HEK293 (cell line): ENCODE data around the gene HOXA6.

Source experiments
- GLIS2 ChIP-seq: fragments of 450-650 bp; formaldehyde crosslinking; IDR thresholded peaks from 2 replicates; pipeline ENCODE4 v1.5.1; 2016; ENCODE audit warnings: missing biosample characterization, missing genetic modification characterization
- KLF7 ChIP-seq: fragments of 450-650 bp; formaldehyde crosslinking; IDR thresholded peaks from 2 replicates; pipeline ENCODE4 v1.5.1; 2016; ENCODE audit warnings: missing biosample characterization, missing genetic modification characterization, borderline replicate concordance
- KLF9 ChIP-seq: fragments of 450-650 bp; formaldehyde crosslinking; IDR thresholded peaks from 2 replicates; pipeline ENCODE4 v1.5.1; 2016; ENCODE audit warnings: missing biosample characterization, missing genetic modification characterization, low read depth
- MYNN ChIP-seq: fragments of 450-650 bp; formaldehyde crosslinking; IDR thresholded peaks from 2 replicates; pipeline ENCODE4 v1.5.1; 2016; ENCODE audit warnings: missing biosample characterization, missing genetic modification characterization, borderline replicate concordance
- MZF1 ChIP-seq: fragments of 450-650 bp; formaldehyde crosslinking; IDR thresholded peaks from 2 replicates; pipeline ENCODE4 v1.5.1; 2017; ENCODE audit warnings: missing biosample characterization, missing genetic modification characterization, borderline replicate concordance
- OSR2 ChIP-seq: fragments of 450-650 bp; formaldehyde crosslinking; IDR thresholded peaks from 2 replicates; pipeline ENCODE4 v1.5.1; 2016; ENCODE audit warnings: missing biosample characterization, missing genetic modification characterization
- ZIC2 ChIP-seq: fragments of 450-650 bp; formaldehyde crosslinking; IDR thresholded peaks from 2 replicates; pipeline ENCODE4 v1.5.1; 2016; ENCODE audit warnings: missing biosample characterization, missing genetic modification characterization
- ZNF138 ChIP-seq: fragments of 450-650 bp; formaldehyde crosslinking; IDR thresholded peaks from 2 replicates; pipeline ENCODE4 v1.5.1; 2016; ENCODE audit warnings: missing biosample characterization, missing genetic modification characterization, borderline replicate concordance
- ZNF2 ChIP-seq: fragments of 450-650 bp; formaldehyde crosslinking; IDR thresholded peaks from 2 replicates; pipeline ENCODE4 v1.5.1; 2016; ENCODE audit warnings: missing biosample characterization, missing genetic modification characterization
- ZNF221 ChIP-seq: fragments of 450-650 bp; formaldehyde crosslinking; IDR thresholded peaks from 2 replicates; pipeline ENCODE4 v1.5.1; 2017; ENCODE audit warnings: missing biosample characterization, missing genetic modification characterization, borderline replicate concordance
- ZNF423 ChIP-seq: fragments of 450-650 bp; formaldehyde crosslinking; IDR thresholded peaks from 2 replicates; pipeline ENCODE4 v1.5.1; 2016; ENCODE audit warnings: missing biosample characterization, missing genetic modification characterization
- ZNF548 ChIP-seq: fragments of 450-650 bp; formaldehyde crosslinking; IDR thresholded peaks from 2 replicates; pipeline ENCODE4 v1.5.1; 2016; ENCODE audit warnings: missing biosample characterization, missing genetic modification characterization
- ZNF585B ChIP-seq: fragments of 450-650 bp; formaldehyde crosslinking; IDR thresholded peaks from 2 replicates; pipeline ENCODE4 v1.5.1; 2016; ENCODE audit warnings: missing biosample characterization, missing genetic modification characterization
- ZNF670 ChIP-seq: fragments of 450-650 bp; formaldehyde crosslinking; IDR thresholded peaks from 2 replicates; pipeline ENCODE4 v1.5.1; 2016; ENCODE audit warnings: missing biosample characterization, missing genetic modification characterization, low read depth
- TF ChIP-seq, protein P1 (sequence below): fragments of 450-650 bp; formaldehyde crosslinking; IDR thresholded peaks from 2 replicates; pipeline ENCODE4 v1.5.1; 2017; ENCODE audit warnings: missing biosample characterization, missing genetic modification characterization
- TF ChIP-seq, protein P2 (sequence below): fragments of 450-650 bp; formaldehyde crosslinking; IDR thresholded peaks from 2 replicates; pipeline ENCODE4 v1.5.1; 2016; ENCODE audit warnings: missing biosample characterization, missing genetic modification characterization
- TF ChIP-seq, protein P3 (sequence below): fragments of 450-650 bp; formaldehyde crosslinking; IDR thresholded peaks from 2 replicates; pipeline ENCODE4 v1.5.1; 2017; ENCODE audit warnings: missing biosample characterization, missing genetic modification characterization
- TF ChIP-seq, protein P4 (sequence below): fragments of 450-650 bp; formaldehyde crosslinking; IDR thresholded peaks from 2 replicates; pipeline ENCODE4 v1.5.1; 2016; ENCODE audit warnings: missing biosample characterization, missing genetic modification characterization, borderline replicate concordance
- TF ChIP-seq, protein P5 (sequence below): fragments of 450-650 bp; formaldehyde crosslinking; IDR thresholded peaks from 2 replicates; pipeline ENCODE4; 2016; ENCODE audit warnings: missing biosample characterization, missing genetic modification characterization
- TF ChIP-seq, protein P6 (sequence below): fragments of 450-650 bp; formaldehyde crosslinking; IDR thresholded peaks from 2 replicates; pipeline ENCODE4 v1.5.1; 2016; ENCODE audit warnings: missing biosample characterization, missing genetic modification characterization
- TF ChIP-seq, protein P7 (sequence below): IDR thresholded peaks from 2 replicates; pipeline ENCODE4 v1.6.1; 2011; ENCODE audit warnings: mild to moderate bottlenecking, low read depth, low read length, borderline replicate concordance
- TF ChIP-seq, protein P8 (sequence below): fragments of 450-650 bp; formaldehyde crosslinking; IDR thresholded peaks from 2 replicates; pipeline ENCODE4 v1.5.1; 2016; ENCODE audit warnings: missing biosample characterization, missing genetic modification characterization

The HOXA6 gene

DNA sequence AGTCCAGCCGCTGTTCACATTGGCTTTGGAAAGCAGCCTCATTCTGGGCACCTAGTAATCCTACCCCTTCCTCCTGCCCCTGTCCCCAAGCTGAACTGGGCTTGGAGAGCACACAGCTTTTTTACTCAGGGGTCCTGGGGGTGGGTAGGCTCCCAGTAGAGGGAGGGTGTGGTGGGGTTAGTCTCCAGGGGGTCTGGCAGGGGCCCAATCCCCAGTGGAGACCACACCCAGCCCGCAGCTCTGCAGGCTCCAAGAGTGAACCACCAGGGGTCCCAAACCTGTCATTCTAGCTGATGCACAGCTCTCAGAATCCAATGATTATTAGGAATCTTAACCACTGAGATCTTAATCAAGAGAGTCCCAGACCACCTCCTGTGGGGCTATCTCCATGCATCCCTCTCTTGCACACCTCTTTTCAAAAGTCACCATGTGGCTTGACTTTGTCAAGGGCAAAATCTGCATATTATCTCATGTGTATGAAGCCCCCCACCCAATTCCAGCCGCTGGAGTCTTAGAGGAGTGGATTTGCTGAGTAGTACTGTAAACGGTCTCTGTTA lies 34.8 kb upstream of the HOXA6 start (continued):
- TF ChIP-seq ZNF423 (peak; percentile 97), ZNF670 (tag by site-specific recombination) (no peak), ZNF138 (tag by site-specific recombination) (no peak), GLIS2 (tag by site-specific recombination) (peak; percentile 87), KLF9 (tag by site-specific recombination) (no peak), MZF1 (tag by site-specific recombination) (no peak), ZNF221 (tag by site-specific recombination) (no peak), ZNF548 (no peak), ZIC2 (tag by site-specific recombination) (peak; percentile 87), ZNF585B (tag by site-specific recombination) (no peak), OSR2 (tag by site-specific recombination) (no peak), KLF7 (tag by site-specific recombination) (peak; percentile 60; the same call in 1 of the 2 replicates), ZNF2 (tag by site-specific recombination) (no peak), MYNN (no peak)
- TF ChIP-seq, protein P1, sequence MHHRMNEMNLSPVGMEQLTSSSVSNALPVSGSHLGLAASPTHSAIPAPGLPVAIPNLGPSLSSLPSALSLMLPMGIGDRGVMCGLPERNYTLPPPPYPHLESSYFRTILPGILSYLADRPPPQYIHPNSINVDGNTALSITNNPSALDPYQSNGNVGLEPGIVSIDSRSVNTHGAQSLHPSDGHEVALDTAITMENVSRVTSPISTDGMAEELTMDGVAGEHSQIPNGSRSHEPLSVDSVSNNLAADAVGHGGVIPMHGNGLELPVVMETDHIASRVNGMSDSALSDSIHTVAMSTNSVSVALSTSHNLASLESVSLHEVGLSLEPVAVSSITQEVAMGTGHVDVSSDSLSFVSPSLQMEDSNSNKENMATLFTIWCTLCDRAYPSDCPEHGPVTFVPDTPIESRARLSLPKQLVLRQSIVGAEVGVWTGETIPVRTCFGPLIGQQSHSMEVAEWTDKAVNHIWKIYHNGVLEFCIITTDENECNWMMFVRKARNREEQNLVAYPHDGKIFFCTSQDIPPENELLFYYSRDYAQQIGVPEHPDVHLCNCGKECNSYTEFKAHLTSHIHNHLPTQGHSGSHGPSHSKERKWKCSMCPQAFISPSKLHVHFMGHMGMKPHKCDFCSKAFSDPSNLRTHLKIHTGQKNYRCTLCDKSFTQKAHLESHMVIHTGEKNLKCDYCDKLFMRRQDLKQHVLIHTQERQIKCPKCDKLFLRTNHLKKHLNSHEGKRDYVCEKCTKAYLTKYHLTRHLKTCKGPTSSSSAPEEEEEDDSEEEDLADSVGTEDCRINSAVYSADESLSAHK (tag by site-specific recombination): peak; percentile 15; the same call in 1 of the 2 replicates
- TF ChIP-seq, protein P2, sequence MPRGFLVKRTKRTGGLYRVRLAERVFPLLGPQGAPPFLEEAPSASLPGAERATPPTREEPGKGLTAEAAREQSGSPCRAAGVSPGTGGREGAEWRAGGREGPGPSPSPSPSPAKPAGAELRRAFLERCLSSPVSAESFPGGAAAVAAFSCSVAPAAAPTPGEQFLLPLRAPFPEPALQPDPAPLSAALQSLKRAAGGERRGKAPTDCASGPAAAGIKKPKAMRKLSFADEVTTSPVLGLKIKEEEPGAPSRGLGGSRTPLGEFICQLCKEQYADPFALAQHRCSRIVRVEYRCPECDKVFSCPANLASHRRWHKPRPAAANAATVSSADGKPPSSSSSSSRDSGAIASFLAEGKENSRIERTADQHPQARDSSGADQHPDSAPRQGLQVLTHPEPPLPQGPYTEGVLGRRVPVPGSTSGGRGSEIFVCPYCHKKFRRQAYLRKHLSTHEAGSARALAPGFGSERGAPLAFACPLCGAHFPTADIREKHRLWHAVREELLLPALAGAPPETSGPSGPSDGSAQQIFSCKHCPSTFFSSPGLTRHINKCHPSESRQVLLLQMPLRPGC (tag by site-specific recombination): no peak
- TF ChIP-seq, protein P3, sequence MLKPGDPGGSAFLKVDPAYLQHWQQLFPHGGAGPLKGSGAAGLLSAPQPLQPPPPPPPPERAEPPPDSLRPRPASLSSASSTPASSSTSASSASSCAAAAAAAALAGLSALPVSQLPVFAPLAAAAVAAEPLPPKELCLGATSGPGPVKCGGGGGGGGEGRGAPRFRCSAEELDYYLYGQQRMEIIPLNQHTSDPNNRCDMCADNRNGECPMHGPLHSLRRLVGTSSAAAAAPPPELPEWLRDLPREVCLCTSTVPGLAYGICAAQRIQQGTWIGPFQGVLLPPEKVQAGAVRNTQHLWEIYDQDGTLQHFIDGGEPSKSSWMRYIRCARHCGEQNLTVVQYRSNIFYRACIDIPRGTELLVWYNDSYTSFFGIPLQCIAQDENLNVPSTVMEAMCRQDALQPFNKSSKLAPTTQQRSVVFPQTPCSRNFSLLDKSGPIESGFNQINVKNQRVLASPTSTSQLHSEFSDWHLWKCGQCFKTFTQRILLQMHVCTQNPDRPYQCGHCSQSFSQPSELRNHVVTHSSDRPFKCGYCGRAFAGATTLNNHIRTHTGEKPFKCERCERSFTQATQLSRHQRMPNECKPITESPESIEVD (tag by site-specific recombination): no peak
- TF ChIP-seq, protein P4, sequence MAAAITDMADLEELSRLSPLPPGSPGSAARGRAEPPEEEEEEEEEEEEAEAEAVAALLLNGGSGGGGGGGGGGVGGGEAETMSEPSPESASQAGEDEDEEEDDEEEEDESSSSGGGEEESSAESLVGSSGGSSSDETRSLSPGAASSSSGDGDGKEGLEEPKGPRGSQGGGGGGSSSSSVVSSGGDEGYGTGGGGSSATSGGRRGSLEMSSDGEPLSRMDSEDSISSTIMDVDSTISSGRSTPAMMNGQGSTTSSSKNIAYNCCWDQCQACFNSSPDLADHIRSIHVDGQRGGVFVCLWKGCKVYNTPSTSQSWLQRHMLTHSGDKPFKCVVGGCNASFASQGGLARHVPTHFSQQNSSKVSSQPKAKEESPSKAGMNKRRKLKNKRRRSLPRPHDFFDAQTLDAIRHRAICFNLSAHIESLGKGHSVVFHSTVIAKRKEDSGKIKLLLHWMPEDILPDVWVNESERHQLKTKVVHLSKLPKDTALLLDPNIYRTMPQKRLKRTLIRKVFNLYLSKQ (tag by site-specific recombination): no peak
- TF ChIP-seq, protein P5, sequence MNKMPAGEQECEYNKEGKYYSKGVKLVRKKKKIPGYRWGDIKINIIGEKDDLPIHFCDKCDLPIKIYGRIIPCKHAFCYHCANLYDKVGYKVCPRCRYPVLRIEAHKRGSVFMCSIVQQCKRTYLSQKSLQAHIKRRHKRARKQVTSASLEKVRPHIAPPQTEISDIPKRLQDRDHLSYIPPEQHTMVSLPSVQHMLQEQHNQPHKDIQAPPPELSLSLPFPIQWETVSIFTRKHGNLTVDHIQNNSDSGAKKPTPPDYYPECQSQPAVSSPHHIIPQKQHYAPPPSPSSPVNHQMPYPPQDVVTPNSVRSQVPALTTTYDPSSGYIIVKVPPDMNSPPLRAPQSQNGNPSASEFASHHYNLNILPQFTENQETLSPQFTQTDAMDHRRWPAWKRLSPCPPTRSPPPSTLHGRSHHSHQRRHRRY: no peak
- TF ChIP-seq, protein P6, sequence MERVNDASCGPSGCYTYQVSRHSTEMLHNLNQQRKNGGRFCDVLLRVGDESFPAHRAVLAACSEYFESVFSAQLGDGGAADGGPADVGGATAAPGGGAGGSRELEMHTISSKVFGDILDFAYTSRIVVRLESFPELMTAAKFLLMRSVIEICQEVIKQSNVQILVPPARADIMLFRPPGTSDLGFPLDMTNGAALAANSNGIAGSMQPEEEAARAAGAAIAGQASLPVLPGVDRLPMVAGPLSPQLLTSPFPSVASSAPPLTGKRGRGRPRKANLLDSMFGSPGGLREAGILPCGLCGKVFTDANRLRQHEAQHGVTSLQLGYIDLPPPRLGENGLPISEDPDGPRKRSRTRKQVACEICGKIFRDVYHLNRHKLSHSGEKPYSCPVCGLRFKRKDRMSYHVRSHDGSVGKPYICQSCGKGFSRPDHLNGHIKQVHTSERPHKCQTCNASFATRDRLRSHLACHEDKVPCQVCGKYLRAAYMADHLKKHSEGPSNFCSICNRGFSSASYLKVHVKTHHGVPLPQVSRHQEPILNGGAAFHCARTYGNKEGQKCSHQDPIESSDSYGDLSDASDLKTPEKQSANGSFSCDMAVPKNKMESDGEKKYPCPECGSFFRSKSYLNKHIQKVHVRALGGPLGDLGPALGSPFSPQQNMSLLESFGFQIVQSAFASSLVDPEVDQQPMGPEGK (tag by site-specific recombination): peak; percentile 35; the same call in 1 of the 2 replicates
- TF ChIP-seq, protein P7, sequence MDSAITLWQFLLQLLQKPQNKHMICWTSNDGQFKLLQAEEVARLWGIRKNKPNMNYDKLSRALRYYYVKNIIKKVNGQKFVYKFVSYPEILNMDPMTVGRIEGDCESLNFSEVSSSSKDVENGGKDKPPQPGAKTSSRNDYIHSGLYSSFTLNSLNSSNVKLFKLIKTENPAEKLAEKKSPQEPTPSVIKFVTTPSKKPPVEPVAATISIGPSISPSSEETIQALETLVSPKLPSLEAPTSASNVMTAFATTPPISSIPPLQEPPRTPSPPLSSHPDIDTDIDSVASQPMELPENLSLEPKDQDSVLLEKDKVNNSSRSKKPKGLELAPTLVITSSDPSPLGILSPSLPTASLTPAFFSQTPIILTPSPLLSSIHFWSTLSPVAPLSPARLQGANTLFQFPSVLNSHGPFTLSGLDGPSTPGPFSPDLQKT: no peak
- TF ChIP-seq, protein P8, sequence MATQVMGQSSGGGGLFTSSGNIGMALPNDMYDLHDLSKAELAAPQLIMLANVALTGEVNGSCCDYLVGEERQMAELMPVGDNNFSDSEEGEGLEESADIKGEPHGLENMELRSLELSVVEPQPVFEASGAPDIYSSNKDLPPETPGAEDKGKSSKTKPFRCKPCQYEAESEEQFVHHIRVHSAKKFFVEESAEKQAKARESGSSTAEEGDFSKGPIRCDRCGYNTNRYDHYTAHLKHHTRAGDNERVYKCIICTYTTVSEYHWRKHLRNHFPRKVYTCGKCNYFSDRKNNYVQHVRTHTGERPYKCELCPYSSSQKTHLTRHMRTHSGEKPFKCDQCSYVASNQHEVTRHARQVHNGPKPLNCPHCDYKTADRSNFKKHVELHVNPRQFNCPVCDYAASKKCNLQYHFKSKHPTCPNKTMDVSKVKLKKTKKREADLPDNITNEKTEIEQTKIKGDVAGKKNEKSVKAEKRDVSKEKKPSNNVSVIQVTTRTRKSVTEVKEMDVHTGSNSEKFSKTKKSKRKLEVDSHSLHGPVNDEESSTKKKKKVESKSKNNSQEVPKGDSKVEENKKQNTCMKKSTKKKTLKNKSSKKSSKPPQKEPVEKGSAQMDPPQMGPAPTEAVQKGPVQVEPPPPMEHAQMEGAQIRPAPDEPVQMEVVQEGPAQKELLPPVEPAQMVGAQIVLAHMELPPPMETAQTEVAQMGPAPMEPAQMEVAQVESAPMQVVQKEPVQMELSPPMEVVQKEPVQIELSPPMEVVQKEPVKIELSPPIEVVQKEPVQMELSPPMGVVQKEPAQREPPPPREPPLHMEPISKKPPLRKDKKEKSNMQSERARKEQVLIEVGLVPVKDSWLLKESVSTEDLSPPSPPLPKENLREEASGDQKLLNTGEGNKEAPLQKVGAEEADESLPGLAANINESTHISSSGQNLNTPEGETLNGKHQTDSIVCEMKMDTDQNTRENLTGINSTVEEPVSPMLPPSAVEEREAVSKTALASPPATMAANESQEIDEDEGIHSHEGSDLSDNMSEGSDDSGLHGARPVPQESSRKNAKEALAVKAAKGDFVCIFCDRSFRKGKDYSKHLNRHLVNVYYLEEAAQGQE (tag by site-specific recombination): 0 out of 2 replicates have a peak, but pooled peaks have one; percentile 30
